Type B pancreatic cell (in vitro differentiated cells): ENCODE data around the gene COMMD4. TPM values are rescaled to one million over a fixed set of nuclear protein-coding genes. Genes with fewer than 3 reads are reported as not detected.
A peak's percentile ranks its signal among the peaks of the same experiment; 100 is the strongest.

Experiments
- DNase-seq: peaks from one replicate; pipeline ENCODE4 v3.0.0; 2021; ENCODE audit warnings: mixed read lengths; ENCODE audit not compliant: unreplicated experiment; ENCODE audit errors: extremely low spot score
- H3K27ac Mint-ChIP-seq: 2 replicates; pipeline ENCODE4 v1.8.0; 2021; ENCODE audit warnings: mild to moderate bottlenecking, mixed read lengths
- H3K27me3 Mint-ChIP-seq: 2 replicates; pipeline ENCODE4 v1.8.0; 2021; ENCODE audit warnings: mixed read lengths
- H3K36me3 Mint-ChIP-seq: 2 replicates; pipeline ENCODE4 v1.8.0; 2021; ENCODE audit warnings: mixed read lengths
- H3K4me1 Mint-ChIP-seq: one replicate; pipeline ENCODE4 v1.8.0; 2021; ENCODE audit warnings: mixed read lengths; ENCODE audit not compliant: unreplicated experiment
- H3K4me3 Mint-ChIP-seq: 2 replicates; pipeline ENCODE4 v1.8.0; 2021; ENCODE audit warnings: mild to moderate bottlenecking, mixed read lengths
- H3K9me3 Mint-ChIP-seq: 2 replicates; pipeline ENCODE4 v1.8.0; 2021; ENCODE audit warnings: mixed read lengths
- total RNA-seq: library from RNA; stranded (reverse); gene quantifications from 2 replicates; pipeline ENCODE4 v1.2.1, GENCODE V29; 2021; ENCODE audit warnings: low replicate concordance
- TF ChIP-seq, protein P1 (sequence below): fragments of 200-600 bp; sonication (generic); conservative IDR thresholded peaks from 2 replicates; pipeline ENCODE4 v1.5.0; 2021; ENCODE audit warnings: antibody characterized with exemption, mild to moderate bottlenecking

Gene COMMD4
- total RNA-seq, 1 donor from 2014 or later, result 97.7 TPM

GRCh38 chr15:75359537-75360250 is 23.8 kb downstream of the COMMD4 start:
- Mint-ChIP-seq H3K27me3 (no peaks in the 10 kb centered on the region), H3K4me3 (no peak overlapping the region), H3K9me3 (no peaks in the 10 kb centered on the region), H3K27ac (no peak overlapping the region), H3K4me1 (no peaks in the 10 kb centered on the region), H3K36me3 (no peaks in the 10 kb centered on the region)
- TF ChIP-seq, protein P1, sequence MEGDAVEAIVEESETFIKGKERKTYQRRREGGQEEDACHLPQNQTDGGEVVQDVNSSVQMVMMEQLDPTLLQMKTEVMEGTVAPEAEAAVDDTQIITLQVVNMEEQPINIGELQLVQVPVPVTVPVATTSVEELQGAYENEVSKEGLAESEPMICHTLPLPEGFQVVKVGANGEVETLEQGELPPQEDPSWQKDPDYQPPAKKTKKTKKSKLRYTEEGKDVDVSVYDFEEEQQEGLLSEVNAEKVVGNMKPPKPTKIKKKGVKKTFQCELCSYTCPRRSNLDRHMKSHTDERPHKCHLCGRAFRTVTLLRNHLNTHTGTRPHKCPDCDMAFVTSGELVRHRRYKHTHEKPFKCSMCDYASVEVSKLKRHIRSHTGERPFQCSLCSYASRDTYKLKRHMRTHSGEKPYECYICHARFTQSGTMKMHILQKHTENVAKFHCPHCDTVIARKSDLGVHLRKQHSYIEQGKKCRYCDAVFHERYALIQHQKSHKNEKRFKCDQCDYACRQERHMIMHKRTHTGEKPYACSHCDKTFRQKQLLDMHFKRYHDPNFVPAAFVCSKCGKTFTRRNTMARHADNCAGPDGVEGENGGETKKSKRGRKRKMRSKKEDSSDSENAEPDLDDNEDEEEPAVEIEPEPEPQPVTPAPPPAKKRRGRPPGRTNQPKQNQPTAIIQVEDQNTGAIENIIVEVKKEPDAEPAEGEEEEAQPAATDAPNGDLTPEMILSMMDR, result no peak
- DNase-seq, result peak; percentile 60

DNA sequence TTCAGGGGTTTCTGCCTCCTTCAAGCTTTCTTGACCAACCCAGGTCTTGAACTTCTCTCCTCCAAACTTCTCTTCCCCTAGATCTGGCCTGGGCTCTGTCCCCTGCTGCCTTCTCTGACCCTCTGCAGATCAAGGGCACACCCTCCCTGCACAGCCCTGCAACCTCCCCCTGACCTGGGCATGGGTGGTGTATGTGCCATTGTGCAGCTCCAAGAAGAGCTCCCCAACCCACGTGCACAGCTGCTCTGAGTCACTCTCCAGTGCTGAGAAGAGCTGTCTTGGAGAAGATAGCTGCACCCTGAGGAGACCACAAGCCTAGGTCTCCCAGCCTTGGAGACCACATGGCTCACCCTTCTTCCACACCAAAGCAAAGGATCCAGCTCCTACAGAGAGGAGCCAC is 24.5 kb downstream of the COMMD4 start:
- H3K4me3 Mint-ChIP-seq, result no peak overlapping the region
- H3K36me3 Mint-ChIP-seq, result no peaks in the 10 kb centered on the region
- TF ChIP-seq, protein P1, result no peak
- no peaks in the 10 kb centered on the region for H3K27me3 Mint-ChIP-seq
- H3K4me1 Mint-ChIP-seq, result no peaks in the 10 kb centered on the region
- DNase-seq, result no peak
- no peaks in the 10 kb centered on the region for H3K9me3 Mint-ChIP-seq
- peak overlapping the region; percentile 29 for H3K27ac Mint-ChIP-seq

- Mint-ChIP-seq H3K4me1 (no peaks in the 10 kb centered on the region), H3K27ac (no peak overlapping the region), H3K27me3 (no peaks in the 10 kb centered on the region), H3K36me3 (no peaks in the 10 kb centered on the region), H3K9me3 (no peaks in the 10 kb centered on the region), H3K4me3 (no peak overlapping the region)
- DNase-seq, result peak; percentile 61
- TF ChIP-seq, protein P1, result no peak
These were observed 25.0 kb downstream of the COMMD4 start for GRCh38 chr15:75360856-75361255.

GRCh38 chr15:75361361-75361988 is 25.6 kb downstream of the COMMD4 start:
- Mint-ChIP-seq H3K27ac (no peak overlapping the region), H3K4me3 (no peak overlapping the region), H3K4me1 (no peaks in the 10 kb centered on the region), H3K9me3 (no peaks in the 10 kb centered on the region), H3K27me3 (no peaks in the 10 kb centered on the region), H3K36me3 (no peaks in the 10 kb centered on the region)
- TF ChIP-seq, protein P1, result no peak
- DNase-seq, result peak; percentile 64

- H3K4me3 Mint-ChIP-seq, result no peak overlapping the region
- no peaks in the 10 kb centered on the region for H3K27me3 Mint-ChIP-seq
- no peaks in the 10 kb centered on the region for H3K4me1 Mint-ChIP-seq
- H3K9me3 Mint-ChIP-seq, result no peaks in the 10 kb centered on the region
- peak; percentile 69 for DNase-seq
- H3K27ac Mint-ChIP-seq, result no peak overlapping the region
- no peaks in the 10 kb centered on the region for H3K36me3 Mint-ChIP-seq
- TF ChIP-seq, protein P1, result no peak
These were observed 26.3 kb downstream of the COMMD4 start for GRCh38 chr15:75361989-75362641.
